PFSK-1 (cell line): ENCODE measurements around the gene KCNMA1.

Experiments
- FOXP2 ChIP-seq: optimal IDR thresholded peaks from 2 replicates; pipeline ENCODE3; 2011; ENCODE audit warnings: borderline replicate concordance, control low read depth, inconsistent platforms; ENCODE audit not compliant: insufficient read depth; ENCODE audit errors: extremely low read length, extremely low read depth
- POLR2AphosphoS5 ChIP-seq: IDR thresholded peaks from 2 replicates; pipeline ENCODE4 v1.6.1; 2012; ENCODE audit warnings: low read depth, mild to moderate bottlenecking, control low read depth, low read length, moderate library complexity
- REST ChIP-seq, 2 experiments: IDR thresholded peaks; 2 replicates each; pipeline versions ENCODE4 v1.6.1 to v1.8.0; 2011 to 2012; ENCODE audit warnings: low read depth in 2 of 2, low read length in 2 of 2, control low read depth in 1 of 2, inconsistent platforms in 1 of 2, mild to moderate bottlenecking in 1 of 2, moderate library complexity in 1 of 2; ENCODE audit not compliant: insufficient read depth in 1 of 2
- SIN3A ChIP-seq: IDR thresholded peaks from 2 replicates; pipeline ENCODE4 v1.6.1; 2012; ENCODE audit warnings: mild to moderate bottlenecking, low read length, moderate library complexity, borderline replicate concordance; ENCODE audit not compliant: insufficient read depth
- TAF1 ChIP-seq: IDR thresholded peaks from 2 replicates; pipeline ENCODE4 v1.6.1; 2012; ENCODE audit warnings: low read length, control low read depth, borderline replicate concordance; ENCODE audit not compliant: insufficient read depth

The KCNMA1 gene

GRCh38 chr10:77015360-77015759 lies 622.2 kb downstream of the KCNMA1 start:
- no peak for TF ChIP-seq TAF1
- no peak for TF ChIP-seq SIN3A
- no peak for TF ChIP-seq FOXP2
- TF ChIP-seq REST (IDR thresholded peaks at IDR 0.05; ENCODE audit: insufficient read depth in 1 of 2, low read depth in 2 of 2, low read length in 2 of 2): no peak
- TF ChIP-seq POLR2AphosphoS5: no peak

- TF ChIP-seq TAF1 (no peak), REST (IDR thresholded peaks at IDR 0.05; ENCODE audit: insufficient read depth in 1 of 2, low read depth in 2 of 2, low read length in 2 of 2) (no peak), FOXP2 (no peak), POLR2AphosphoS5 (no peak), SIN3A (no peak)
These were observed 624.7 kb downstream of the KCNMA1 start for GRCh38 chr10:77012812-77013500.

GRCh38 chr10:77011874-77012811 lies 625.5 kb downstream of the KCNMA1 start:
- no peak for TF ChIP-seq POLR2AphosphoS5
- TF ChIP-seq FOXP2: no peak
- TF ChIP-seq REST (IDR thresholded peaks at IDR 0.05; ENCODE audit: insufficient read depth in 1 of 2, low read depth in 2 of 2, low read length in 2 of 2): no peak
- no peak for TF ChIP-seq SIN3A
- TF ChIP-seq TAF1: no peak

- TF ChIP-seq TAF1 (no peak), FOXP2 (no peak), REST (IDR thresholded peaks at IDR 0.05; ENCODE audit: insufficient read depth in 1 of 2, low read depth in 2 of 2, low read length in 2 of 2) (no peak), POLR2AphosphoS5 (no peak), SIN3A (no peak)
These were observed 627.2 kb downstream of the KCNMA1 start for GRCh38 chr10:77010430-77010829.
